ENCODE data around the gene EXOSC9. TPM values are rescaled to one million over a fixed set of nuclear protein-coding genes. Genes with fewer than 3 reads are reported as not detected.

EXOSC9 gene
- polyA plus RNA-seq, 2 of the 4 experiments (the other 2 are of a cell fraction), result 33.6 to 43.1 TPM

- Histone ChIP-seq H3K27ac (no peak overlapping the region), H3K9me3 (no peaks in the 10 kb centered on the region), H3K4me2 (no peak overlapping the region), H3K4me1 (peaks cover 11% of the 10 kb centered on the region; the same call in 1 of the 3 replicates), H3K4me3 (no peak overlapping the region)
- 85% methylated on average over 5 of the region's 5 CpGs for WGBS (ENCODE audit: missing lambda C conversion rate)
- TF ChIP-seq MAZ (IDR thresholded peaks at IDR 0.05; ENCODE audit: borderline replicate concordance, low read depth, low read length), result no peak
- TF ChIP-seq TP53 (CRISPR knock-in tag; IDR thresholded peaks at IDR 0.05), result no peak
- no peak for TF ChIP-seq MYC (IDR thresholded peaks at IDR 0.05; ENCODE audit: borderline replicate concordance, low read length)
- no peak for TF ChIP-seq HOXB13 (CRISPR knock-in tag; IDR thresholded peaks at IDR 0.05; ENCODE audit: low read depth)
- ATAC-seq, result no peak
- DNase-seq (ENCODE audit: low read depth in 1 of 2, low spot score in 1 of 2), result no peak
- CTCF ChIA-PET, result no interaction called here
- POLR2A ChIA-PET, result no interaction called here
- no peak for FAIRE-seq
Observed at GRCh38 chr4:121829511-121829910, 28.4 kb downstream of the EXOSC9 start.

DNA sequence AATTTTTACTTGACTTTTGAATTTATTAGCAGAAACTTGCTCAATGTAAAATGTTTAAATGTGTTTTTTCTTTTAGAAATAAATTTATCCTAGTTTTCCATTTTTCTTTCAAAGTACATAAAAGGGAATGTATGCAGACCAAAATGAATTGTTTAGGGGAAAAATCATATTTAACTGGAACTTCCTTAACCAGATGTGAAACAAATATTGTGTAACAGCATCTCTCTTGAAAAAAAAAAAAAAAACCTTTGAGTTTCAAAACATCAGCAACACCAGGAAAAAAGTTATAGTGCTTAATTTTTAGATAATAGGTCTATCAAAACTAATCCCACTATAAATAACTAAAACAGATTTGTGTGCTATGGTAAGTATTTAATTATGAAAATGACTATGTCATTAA is 37.0 kb downstream of the EXOSC9 start:
- POLR2A ChIA-PET, result no interaction called here
- CTCF ChIA-PET, result no interaction called here
- H3K4me1 ChIP-seq, result no peaks in the 10 kb centered on the region
- TF ChIP-seq ZFP36 (IDR thresholded peaks at IDR 0.05; ENCODE audit: borderline replicate concordance, partially characterized antibody) (no peak), RCOR1 (IDR thresholded peaks at IDR 0.05; ENCODE audit: low read depth, low read length) (no peak), KDM5A (IDR thresholded peaks at IDR 0.05) (no peak), RAD21 (conservative IDR thresholded peaks at IDR 0.05 in 1 of 2, IDR thresholded peaks at IDR 0.05 in 1 of 2) (no peak), FOSB (CRISPR knock-in tag; IDR thresholded peaks at IDR 0.05) (no peak), HEYL (CRISPR knock-in tag; IDR thresholded peaks at IDR 0.05) (no peak), EHF (CRISPR knock-in tag; IDR thresholded peaks at IDR 0.05) (no peak), HMGXB4 (CRISPR knock-in tag; IDR thresholded peaks at IDR 0.05; ENCODE audit: borderline replicate concordance) (no peak), NR3C1 (IDR thresholded peaks at IDR 0.05) (no peak), ZC3H11A (IDR thresholded peaks at IDR 0.05) (no peak), SREBF2 (IDR thresholded peaks at IDR 0.05) (no peak)
- TF ChIP-seq, protein P1, sequence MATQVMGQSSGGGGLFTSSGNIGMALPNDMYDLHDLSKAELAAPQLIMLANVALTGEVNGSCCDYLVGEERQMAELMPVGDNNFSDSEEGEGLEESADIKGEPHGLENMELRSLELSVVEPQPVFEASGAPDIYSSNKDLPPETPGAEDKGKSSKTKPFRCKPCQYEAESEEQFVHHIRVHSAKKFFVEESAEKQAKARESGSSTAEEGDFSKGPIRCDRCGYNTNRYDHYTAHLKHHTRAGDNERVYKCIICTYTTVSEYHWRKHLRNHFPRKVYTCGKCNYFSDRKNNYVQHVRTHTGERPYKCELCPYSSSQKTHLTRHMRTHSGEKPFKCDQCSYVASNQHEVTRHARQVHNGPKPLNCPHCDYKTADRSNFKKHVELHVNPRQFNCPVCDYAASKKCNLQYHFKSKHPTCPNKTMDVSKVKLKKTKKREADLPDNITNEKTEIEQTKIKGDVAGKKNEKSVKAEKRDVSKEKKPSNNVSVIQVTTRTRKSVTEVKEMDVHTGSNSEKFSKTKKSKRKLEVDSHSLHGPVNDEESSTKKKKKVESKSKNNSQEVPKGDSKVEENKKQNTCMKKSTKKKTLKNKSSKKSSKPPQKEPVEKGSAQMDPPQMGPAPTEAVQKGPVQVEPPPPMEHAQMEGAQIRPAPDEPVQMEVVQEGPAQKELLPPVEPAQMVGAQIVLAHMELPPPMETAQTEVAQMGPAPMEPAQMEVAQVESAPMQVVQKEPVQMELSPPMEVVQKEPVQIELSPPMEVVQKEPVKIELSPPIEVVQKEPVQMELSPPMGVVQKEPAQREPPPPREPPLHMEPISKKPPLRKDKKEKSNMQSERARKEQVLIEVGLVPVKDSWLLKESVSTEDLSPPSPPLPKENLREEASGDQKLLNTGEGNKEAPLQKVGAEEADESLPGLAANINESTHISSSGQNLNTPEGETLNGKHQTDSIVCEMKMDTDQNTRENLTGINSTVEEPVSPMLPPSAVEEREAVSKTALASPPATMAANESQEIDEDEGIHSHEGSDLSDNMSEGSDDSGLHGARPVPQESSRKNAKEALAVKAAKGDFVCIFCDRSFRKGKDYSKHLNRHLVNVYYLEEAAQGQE (IDR thresholded peaks at IDR 0.05), result no peak
- TF ChIP-seq, protein P2, sequence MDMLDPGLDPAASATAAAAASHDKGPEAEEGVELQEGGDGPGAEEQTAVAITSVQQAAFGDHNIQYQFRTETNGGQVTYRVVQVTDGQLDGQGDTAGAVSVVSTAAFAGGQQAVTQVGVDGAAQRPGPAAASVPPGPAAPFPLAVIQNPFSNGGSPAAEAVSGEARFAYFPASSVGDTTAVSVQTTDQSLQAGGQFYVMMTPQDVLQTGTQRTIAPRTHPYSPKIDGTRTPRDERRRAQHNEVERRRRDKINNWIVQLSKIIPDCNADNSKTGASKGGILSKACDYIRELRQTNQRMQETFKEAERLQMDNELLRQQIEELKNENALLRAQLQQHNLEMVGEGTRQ (IDR thresholded peaks at IDR 0.05), result no peak
- no peaks in the 10 kb centered on the region for H3K9me3 ChIP-seq
- H3K4me2 ChIP-seq, result no peak overlapping the region
- H3K27ac ChIP-seq, result no peak overlapping the region
- no peak overlapping the region for H3K4me3 ChIP-seq
- no peak for ATAC-seq
- FAIRE-seq, result no peak
- DNase-seq (ENCODE audit: low read depth in 1 of 2, low spot score in 1 of 2), result no peak

DNA sequence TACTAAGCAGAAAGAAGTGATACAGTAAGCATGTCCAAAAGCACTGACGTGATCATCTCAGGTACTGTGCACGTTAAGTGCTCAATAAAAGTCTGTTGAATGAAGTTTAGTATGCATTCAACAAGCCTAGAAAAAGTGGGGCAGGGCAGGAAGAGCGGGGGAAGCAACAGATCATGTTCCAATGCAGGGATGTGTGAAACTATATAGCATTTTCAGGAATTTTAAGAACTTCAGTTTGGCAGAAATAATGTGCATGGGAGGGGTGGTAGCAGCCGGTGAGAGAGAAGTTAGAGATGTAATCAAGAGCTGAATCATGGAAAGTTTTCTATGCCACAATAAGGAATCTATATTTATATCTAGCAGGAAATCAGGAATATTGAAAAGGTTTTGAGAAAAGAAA is 41.7 kb downstream of the EXOSC9 start:
- ATAC-seq, result no peak
- 85% methylated on average over 4 of the region's 4 CpGs for WGBS (ENCODE audit: missing lambda C conversion rate)
- Histone ChIP-seq H3K4me3 (no peak overlapping the region), H3K27ac (no peak overlapping the region), H3K9me3 (no peaks in the 10 kb centered on the region), H3K4me1 (no peaks in the 10 kb centered on the region), H3K4me2 (no peak overlapping the region)
- POLR2A ChIA-PET, result no interaction called here
- no peak for FAIRE-seq
- CTCF ChIA-PET, result no interaction called here
- DNase-seq (ENCODE audit: low read depth in 1 of 2, low spot score in 1 of 2), result no peak
- no peak for TF ChIP-seq HDAC2 (IDR thresholded peaks at IDR 0.05)
- TF ChIP-seq POLR2AphosphoS2 (conservative IDR thresholded peaks at IDR 0.05; ENCODE audit: low read length), result no peak
- no peak for TF ChIP-seq CTCF (IDR thresholded peaks at IDR 0.05)
- no peak for TF ChIP-seq MYC (IDR thresholded peaks at IDR 0.05; ENCODE audit: borderline replicate concordance, low read length)
- no peak for TF ChIP-seq TFCP2L1 (CRISPR knock-in tag; IDR thresholded peaks at IDR 0.05)
- TF ChIP-seq, protein P3, sequence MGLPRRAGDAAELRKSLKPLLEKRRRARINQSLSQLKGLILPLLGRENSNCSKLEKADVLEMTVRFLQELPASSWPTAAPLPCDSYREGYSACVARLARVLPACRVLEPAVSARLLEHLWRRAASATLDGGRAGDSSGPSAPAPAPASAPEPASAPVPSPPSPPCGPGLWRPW (IDR thresholded peaks at IDR 0.05), result no peak
- TF ChIP-seq, protein P4, sequence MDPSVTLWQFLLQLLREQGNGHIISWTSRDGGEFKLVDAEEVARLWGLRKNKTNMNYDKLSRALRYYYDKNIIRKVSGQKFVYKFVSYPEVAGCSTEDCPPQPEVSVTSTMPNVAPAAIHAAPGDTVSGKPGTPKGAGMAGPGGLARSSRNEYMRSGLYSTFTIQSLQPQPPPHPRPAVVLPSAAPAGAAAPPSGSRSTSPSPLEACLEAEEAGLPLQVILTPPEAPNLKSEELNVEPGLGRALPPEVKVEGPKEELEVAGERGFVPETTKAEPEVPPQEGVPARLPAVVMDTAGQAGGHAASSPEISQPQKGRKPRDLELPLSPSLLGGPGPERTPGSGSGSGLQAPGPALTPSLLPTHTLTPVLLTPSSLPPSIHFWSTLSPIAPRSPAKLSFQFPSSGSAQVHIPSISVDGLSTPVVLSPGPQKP (IDR thresholded peaks at IDR 0.05; ENCODE audit: low read depth, low read length), result no peak
- no peak for TF ChIP-seq TP53 (CRISPR knock-in tag; IDR thresholded peaks at IDR 0.05)
- TF ChIP-seq ESRRA (IDR thresholded peaks at IDR 0.05; ENCODE audit: borderline replicate concordance, low read length), result no peak
- no peak for TF ChIP-seq CHD4 (IDR thresholded peaks at IDR 0.05; ENCODE audit: borderline replicate concordance)
- TF ChIP-seq FOXS1 (CRISPR knock-in tag; IDR thresholded peaks at IDR 0.05), result no peak
- TF ChIP-seq KDM5A (IDR thresholded peaks at IDR 0.05), result no peak
- no peak for TF ChIP-seq RAD21 (conservative IDR thresholded peaks at IDR 0.05 in 1 of 2, IDR thresholded peaks at IDR 0.05 in 1 of 2)

All from A549 (cell line).